Heart left ventricle (tissue), 13 donors: Measurements from ENCODE around the gene NKAIN4.

Source experiments
- CTCF ChIP-seq, 12 donors: fragments of 200-600 bp; sonication (generic) in 4 of 12; IDR thresholded peaks; one replicate each; pipeline versions ENCODE4 v1.5.0 to v1.8.0; 2018 to 2022; ENCODE audit warnings: antibody characterized with exemption in 12 of 12, mild to moderate bottlenecking in 5 of 12
- POLR2A ChIP-seq, 2 donors: fragments of 450-650 bp; IDR thresholded peaks; one replicate each; pipeline ENCODE4 v1.6.1; 2017; ENCODE audit warnings: antibody characterized with exemption in 2 of 2, mild to moderate bottlenecking in 2 of 2, moderate library complexity in 2 of 2
- donor health status: ischemic (EF 13 %, LVEDD 7.1; RV severe dilation, severe dysfunction).
- donor health status: DM: no; HTN: yes; CAD: no.
- donor health status: DM: no; HTN: no; CAD: no.
- donor health status: ischemic (EF 25% LVEDD 6.9; RV normal size, moderate dysfunction).
- donor health status: ischemic (EF 25% LVEDD 5.7; RV mildly dilated, moderate dysfunction).
- donor health status: ischemic (EF 35%, LVEDD 5.7; RV mildly dilated, moderate dysfunction).
- donor health status: nonischemic (EF 11% LVEDD 7.7; RV severe dilation, severe dysfunction).
- donor health status: DM: yes; HTN: yes; CAD: no.
- donor health status: PGD.
- donor health status: ischemic (EF 29% LVEDD 5.4; RV normal size, mild dysfunction).
- donor health status: nonischemic (EF 23%, LVEDD 6.1; RV moderate dilation, normal function).

GRCh38 chr20:63264519-63264918, 10.3 kb upstream of the NKAIN4 start:
- no peak for TF ChIP-seq CTCF (IDR thresholded peaks at IDR 0.05)
- TF ChIP-seq POLR2A (IDR thresholded peaks at IDR 0.05) = no peak
